HFFc6 (cell line): Measurements from ENCODE around the gene PKP3. TPM values are rescaled to one million over a fixed set of nuclear protein-coding genes. Genes with fewer than 3 reads are reported as not detected.

Source experiments
- DNase-seq: peaks from one replicate; pipeline ENCODE4 v3.0.0-alpha.2; 2018
- H3K27ac Mint-ChIP-seq: 2 replicates; pipeline ENCODE4 v1.8.0; 2020; ENCODE audit warnings: mild to moderate bottlenecking, mixed read lengths
- H3K27me3 Mint-ChIP-seq: 2 replicates; pipeline ENCODE4 v1.8.0; 2021; ENCODE audit warnings: mild to moderate bottlenecking, moderate library complexity, mixed read lengths; ENCODE audit not compliant: insufficient read depth
- H3K36me3 Mint-ChIP-seq: 2 replicates; pipeline ENCODE4 v1.8.0; 2021; ENCODE audit warnings: low read depth, mixed read lengths
- H3K4me1 Mint-ChIP-seq: 2 replicates; pipeline ENCODE4 v1.8.0; 2020; ENCODE audit warnings: low read depth, mixed read lengths
- H3K4me3 Mint-ChIP-seq: 2 replicates; pipeline ENCODE4 v1.8.0; 2020; ENCODE audit warnings: mild to moderate bottlenecking, moderate library complexity, mixed read lengths
- H3K9me3 Mint-ChIP-seq: 2 replicates; pipeline ENCODE4 v1.8.0; 2020; ENCODE audit warnings: mild to moderate bottlenecking, mixed read lengths
- total RNA-seq, 6 experiments: library from RNA; stranded (reverse); fragmentation: NEBNext Ultra II Directional; extraction: Animal tissue kit (Norgen Biotek cat#: 25700); gene quantifications; 2 replicates in 1 of 6; 3 replicates in 5 of 6; pipeline ENCODE4 v1.2.3, GENCODE V29; 2021
- TF ChIP-seq, protein P1 (sequence below): fragments of 200-600 bp; sonication (generic); IDR thresholded peaks from 2 replicates; pipeline ENCODE4 v1.5.0; 2021; ENCODE audit warnings: antibody characterized with exemption, mild to moderate bottlenecking

Gene PKP3
- total RNA-seq, 6 experiments from 2014 or later = 2.5 to 3.3 (median 2.9) TPM

DNA sequence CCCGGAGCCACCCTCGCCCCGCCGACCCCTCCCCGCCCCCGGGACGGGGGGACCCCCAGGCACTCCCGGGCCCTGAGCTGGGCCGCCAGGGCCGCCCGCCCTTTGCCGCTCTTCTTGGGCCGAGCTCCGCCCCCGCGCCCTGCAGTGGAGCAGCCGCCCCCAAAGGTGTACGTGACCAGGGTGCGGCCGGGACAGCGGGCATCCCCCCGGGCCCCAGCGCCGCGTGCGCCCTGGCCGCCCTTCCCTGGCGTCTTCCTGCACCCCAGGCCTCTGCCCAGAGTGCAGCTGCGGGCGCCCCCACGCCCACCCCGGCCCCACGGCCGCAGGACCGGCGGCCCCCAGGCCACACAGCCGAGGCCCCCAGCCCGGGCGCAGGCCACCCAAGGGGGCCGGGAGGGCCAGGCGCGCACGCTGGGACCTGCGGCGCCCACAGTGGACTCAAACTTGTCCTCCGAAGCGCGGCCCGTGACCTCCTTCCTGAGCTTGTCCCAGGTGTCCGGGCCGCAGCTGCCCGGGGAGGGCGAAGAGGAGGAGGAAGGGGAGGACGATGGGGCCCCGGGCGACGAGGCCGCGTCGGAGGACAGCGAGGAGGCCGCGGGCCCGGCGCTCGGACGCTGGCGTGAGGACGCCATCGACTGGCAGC, 17.4 kb upstream of the PKP3 start:
- no peak overlapping the region for H3K27ac Mint-ChIP-seq
- H3K36me3 Mint-ChIP-seq = no peaks in the 10 kb centered on the region
- peaks cover 4% of the 10 kb centered on the region; the same call in 1 of the 2 replicates for H3K9me3 Mint-ChIP-seq

GRCh38 chr11:377174-377865, 16.7 kb upstream of the PKP3 start:
- Mint-ChIP-seq H3K36me3 (no peaks in the 10 kb centered on the region), H3K27ac (no peak overlapping the region), H3K4me1 (no peaks in the 10 kb centered on the region), H3K27me3 (peaks cover 7% of the 10 kb centered on the region), H3K4me3 (no peak overlapping the region), H3K9me3 (peaks cover 4% of the 10 kb centered on the region; the same call in 1 of the 2 replicates)
- TF ChIP-seq, protein P1, sequence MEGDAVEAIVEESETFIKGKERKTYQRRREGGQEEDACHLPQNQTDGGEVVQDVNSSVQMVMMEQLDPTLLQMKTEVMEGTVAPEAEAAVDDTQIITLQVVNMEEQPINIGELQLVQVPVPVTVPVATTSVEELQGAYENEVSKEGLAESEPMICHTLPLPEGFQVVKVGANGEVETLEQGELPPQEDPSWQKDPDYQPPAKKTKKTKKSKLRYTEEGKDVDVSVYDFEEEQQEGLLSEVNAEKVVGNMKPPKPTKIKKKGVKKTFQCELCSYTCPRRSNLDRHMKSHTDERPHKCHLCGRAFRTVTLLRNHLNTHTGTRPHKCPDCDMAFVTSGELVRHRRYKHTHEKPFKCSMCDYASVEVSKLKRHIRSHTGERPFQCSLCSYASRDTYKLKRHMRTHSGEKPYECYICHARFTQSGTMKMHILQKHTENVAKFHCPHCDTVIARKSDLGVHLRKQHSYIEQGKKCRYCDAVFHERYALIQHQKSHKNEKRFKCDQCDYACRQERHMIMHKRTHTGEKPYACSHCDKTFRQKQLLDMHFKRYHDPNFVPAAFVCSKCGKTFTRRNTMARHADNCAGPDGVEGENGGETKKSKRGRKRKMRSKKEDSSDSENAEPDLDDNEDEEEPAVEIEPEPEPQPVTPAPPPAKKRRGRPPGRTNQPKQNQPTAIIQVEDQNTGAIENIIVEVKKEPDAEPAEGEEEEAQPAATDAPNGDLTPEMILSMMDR = no peak
- no peak for DNase-seq

More for the DNA sequence above, 17.4 kb upstream of the PKP3 start:
- H3K4me1 Mint-ChIP-seq = no peaks in the 10 kb centered on the region
- TF ChIP-seq, protein P1 = no peak
- no peak overlapping the region for H3K4me3 Mint-ChIP-seq
- no peak for DNase-seq
- H3K27me3 Mint-ChIP-seq = peaks cover 3% of the 10 kb centered on the region; the same call in 1 of the 2 replicates

DNA sequence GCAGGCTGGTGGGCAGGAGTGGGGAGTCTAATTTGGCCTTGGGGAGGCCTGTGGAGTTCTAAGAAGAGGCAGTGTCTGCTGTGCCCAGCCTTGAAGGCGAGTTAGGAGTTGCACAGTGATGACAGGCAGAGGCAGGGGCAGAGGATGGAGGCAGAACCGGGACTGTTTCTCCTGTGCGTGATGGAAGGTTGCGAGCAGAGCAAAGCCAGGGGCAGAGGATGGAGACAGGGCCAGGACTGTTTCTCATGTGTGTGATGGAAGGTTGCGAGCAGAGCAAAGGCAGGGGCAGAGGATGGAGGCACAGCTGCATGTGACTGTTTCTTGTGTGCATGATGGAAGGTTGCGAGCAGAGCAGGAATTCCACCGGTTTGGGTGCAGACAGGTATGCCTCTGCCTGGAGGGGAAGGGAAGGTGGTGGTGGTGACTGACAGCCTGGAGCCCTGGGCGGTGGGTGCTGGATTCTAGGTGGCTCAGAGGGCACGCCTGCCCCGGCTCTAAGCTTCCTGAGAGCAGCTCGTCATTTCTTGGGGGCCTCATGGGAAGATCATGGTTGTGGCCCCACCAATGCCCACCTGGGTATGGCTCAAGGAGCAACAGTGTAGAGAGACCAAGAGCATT, 16.0 kb upstream of the PKP3 start:
- Mint-ChIP-seq H3K4me3 (no peak overlapping the region), H3K27ac (no peak overlapping the region)
- TF ChIP-seq, protein P1 = no peak

GRCh38 chr11:379205-380094, 14.6 kb upstream of the PKP3 start:
- TF ChIP-seq, protein P1 = no peak
- no peaks in the 10 kb centered on the region; the same call in 1 of the 2 replicates for H3K9me3 Mint-ChIP-seq
- no peak for DNase-seq
- H3K4me3 Mint-ChIP-seq = no peak overlapping the region
- H3K36me3 Mint-ChIP-seq = peaks cover 5% of the 10 kb centered on the region; the same call in 1 of the 2 replicates
- no peak overlapping the region for H3K27ac Mint-ChIP-seq
- peaks cover 20% of the 10 kb centered on the region for H3K27me3 Mint-ChIP-seq
- peaks cover 8% of the 10 kb centered on the region for H3K4me1 Mint-ChIP-seq

More for the DNA sequence above, 16.0 kb upstream of the PKP3 start:
- Mint-ChIP-seq H3K9me3 (peaks cover 4% of the 10 kb centered on the region; the same call in 1 of the 2 replicates), H3K4me1 (no peaks in the 10 kb centered on the region), H3K36me3 (no peaks in the 10 kb centered on the region), H3K27me3 (peaks cover 11% of the 10 kb centered on the region)
- DNase-seq = no peak

- H3K36me3 Mint-ChIP-seq = peaks cover 5% of the 10 kb centered on the region; the same call in 1 of the 2 replicates
These were observed 13.9 kb upstream of the PKP3 start for GRCh38 chr11:380095-380480.

More at GRCh38 chr11:380095-380480, 13.9 kb upstream of the PKP3 start:
- TF ChIP-seq, protein P1 = no peak
- no peaks in the 10 kb centered on the region; the same call in 1 of the 2 replicates for H3K9me3 Mint-ChIP-seq
- H3K4me3 Mint-ChIP-seq = no peak overlapping the region
- no peak overlapping the region for H3K27ac Mint-ChIP-seq
- peaks cover 20% of the 10 kb centered on the region for H3K27me3 Mint-ChIP-seq
- peaks cover 8% of the 10 kb centered on the region for H3K4me1 Mint-ChIP-seq
- DNase-seq = no peak
